AG08395 (cell line): ENCODE measurements around the gene ZBTB17.

ENCODE experiments used
- DNase-seq: peaks from one replicate; pipeline ENCODE4 v3.0.0; 2012; ENCODE audit warnings: mixed read lengths, low spot score

Gene ZBTB17

DNA sequence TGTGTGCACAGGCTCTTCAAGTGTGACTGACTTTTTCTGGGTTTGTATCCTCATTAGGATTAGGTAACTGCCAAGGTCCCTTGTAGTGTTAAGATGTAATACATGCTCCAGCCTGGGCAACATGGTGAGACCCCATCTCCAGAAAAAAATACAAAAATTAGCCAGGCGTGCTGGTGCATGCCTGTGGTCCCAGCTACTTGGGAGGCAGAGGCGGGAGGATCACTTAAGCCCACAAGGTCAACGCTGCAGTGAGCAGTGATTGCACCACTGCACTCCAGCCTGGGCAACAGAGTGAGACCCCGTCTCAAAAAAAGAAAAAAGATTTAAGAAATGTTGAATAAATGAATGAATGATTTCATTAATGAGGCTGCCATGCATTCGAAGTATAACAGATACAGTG is 15.1 kb downstream of the ZBTB17 start:
- no peak for DNase-seq

DNA sequence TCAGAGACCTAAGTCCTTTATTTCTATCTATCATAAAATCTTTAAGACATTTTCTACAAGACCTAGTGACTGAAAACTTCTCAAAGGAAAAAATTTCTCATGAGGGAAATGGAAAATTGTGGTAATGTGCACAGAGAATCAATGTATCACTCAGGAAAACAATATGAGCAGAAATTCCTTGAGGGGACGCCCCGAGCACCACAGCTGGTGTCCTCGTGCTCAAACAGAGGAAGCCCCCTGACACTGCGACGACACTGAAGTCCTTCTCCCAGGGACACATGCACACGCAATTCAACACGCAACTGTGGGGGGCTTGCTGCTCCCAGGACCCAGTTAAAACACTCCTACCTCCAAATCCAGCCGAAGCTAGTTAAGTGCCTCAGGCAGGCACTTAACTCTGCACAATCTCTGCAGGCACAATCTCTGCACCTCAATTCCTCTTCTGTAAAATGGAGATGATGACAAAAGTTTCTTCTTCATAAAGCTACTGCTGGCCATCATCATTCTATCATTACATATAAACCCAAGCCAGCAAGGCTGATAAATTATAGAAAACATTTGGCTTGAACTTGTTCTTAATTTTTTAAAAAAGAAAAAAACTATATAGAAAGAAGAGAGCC is 16.0 kb downstream of the ZBTB17 start:
- no peak for DNase-seq

DNA sequence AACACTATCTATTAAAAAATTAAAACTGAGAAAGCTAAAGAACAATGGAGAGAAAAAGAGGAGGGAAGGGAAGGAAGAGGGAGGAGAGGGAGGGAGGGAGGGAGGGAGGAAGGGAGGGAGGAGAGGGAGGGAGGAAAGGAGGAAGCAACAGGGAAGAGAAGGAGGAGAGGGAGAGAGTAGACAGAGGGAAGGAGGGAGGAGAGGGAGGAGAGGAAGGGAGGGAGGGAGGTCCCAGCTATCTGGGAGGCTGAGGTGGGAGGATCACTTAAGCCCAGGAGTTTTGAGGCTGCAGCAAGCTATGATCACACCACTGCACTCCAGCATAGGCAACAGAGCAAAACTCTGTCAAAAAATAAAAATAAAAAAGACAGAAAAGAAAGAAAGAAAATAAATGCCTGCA is 16.5 kb downstream of the ZBTB17 start:
- DNase-seq: no peak

DNA sequence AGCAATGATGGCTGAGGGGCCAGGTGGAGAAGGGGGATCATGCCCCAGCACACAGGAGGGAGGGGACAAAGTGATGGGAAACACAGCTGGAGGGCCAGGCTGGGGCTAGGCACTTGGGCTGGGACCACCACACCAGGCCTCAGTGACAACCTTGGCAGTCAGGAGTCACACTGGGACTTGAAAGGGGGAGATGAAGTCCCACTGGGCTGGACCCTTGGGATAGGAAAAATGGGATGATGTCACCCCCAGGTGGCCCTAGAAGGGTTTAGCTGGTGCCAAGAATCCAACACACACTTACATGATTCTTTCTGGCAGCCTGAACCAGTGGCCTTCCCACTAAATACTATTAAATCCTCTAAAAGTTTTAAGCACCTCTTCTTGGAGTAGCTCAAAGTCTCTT is 17.1 kb downstream of the ZBTB17 start:
- no peak for DNase-seq

DNA sequence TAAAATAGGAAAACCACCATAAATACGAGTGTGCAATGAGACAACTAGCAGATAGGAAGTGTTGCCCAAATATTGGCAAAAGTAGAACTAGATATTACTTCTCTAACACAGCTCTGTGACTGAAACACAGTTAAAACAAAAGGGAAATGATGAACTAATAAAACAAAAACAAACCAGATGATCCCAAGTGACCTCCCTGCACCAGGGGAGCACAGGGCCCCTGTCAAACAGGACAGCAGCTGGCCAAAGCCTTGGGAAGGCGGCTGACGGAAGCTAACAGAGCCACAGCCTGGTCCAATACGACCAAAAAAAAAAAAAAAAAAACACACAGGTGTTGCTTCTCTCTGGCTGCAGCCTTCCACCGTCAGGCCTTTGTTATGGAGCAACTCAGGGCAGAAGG is 17.8 kb downstream of the ZBTB17 start:
- DNase-seq: no peak

DNA sequence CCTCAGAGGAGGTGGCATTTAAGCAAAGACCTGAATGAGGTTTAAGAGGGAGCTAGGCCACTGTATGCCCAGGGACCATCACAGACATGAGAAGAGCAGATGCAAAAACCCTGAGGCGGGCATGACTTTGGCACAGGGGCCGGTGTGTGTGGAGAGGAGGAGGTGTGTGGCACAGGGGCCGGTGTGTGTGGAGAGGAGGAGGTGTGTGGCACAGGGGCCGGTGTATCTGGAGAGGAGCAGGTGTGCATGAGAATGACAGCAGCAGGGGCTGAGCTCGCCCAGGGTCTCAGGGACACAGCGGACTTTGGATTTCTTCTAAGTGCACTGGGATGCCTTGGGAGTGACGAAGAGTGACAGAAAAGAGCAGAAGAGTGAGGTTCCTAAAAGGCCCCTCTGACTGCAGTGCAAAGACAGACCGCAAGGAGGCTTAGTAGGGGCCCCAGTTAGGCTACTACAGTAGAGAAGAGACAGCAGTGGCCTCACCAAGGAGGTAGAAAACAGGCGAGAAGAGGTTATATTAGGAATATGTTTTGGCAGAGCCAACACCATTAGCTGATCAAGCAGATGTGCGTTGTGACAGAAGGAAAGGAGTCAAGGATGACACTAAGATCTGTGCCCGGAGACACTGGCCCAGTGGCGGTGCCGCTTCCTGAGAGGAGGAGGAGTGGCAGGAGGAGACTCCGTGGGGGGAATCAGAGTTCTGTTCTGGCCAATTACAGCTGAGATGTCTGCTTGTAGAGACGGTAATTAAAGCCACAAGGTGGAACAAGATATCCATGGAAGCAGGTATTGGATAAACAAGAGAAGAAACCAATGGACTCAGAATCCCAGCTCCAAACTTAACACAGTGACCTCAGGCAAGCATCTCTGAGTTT is 18.4 kb downstream of the ZBTB17 start:
- no peak for DNase-seq

DNA sequence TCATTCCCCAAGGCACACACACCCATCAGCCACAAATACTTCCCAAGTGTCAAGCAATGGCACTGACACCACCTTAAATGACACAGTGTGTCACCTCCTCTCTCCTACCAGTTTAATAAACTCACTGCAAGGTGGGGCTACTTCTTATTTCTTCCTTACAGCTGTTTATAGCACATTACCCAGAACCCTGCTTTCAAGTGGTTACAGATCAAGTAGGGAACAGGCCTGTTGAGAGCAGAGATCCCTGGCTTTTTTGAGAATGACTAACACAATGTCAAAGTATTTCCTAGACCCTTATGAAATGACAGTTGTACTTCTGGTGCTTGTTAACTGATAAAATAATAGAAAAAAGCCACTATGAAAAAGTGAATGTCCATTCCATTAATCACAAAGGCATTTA is 19.8 kb downstream of the ZBTB17 start:
- peak; percentile 50 for DNase-seq

DNA sequence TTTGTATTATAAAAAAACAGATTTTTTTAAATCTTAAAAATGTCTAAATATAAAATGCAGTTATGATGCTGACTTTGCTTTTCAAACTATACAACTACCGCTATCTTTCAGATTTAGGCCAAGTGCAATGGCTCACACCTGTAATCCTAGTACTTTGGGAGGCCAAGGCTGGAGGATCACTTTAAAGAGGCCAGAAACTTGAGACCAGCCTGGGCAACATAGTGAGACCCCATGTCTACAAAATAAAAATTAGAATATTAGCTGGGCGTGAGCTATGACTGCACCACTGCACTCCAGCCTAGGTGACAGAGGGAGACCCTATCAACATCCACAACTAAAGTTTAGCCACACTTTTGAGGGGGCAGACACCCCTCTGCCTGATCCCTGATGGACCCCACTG is 20.3 kb downstream of the ZBTB17 start:
- no peak for DNase-seq

DNA sequence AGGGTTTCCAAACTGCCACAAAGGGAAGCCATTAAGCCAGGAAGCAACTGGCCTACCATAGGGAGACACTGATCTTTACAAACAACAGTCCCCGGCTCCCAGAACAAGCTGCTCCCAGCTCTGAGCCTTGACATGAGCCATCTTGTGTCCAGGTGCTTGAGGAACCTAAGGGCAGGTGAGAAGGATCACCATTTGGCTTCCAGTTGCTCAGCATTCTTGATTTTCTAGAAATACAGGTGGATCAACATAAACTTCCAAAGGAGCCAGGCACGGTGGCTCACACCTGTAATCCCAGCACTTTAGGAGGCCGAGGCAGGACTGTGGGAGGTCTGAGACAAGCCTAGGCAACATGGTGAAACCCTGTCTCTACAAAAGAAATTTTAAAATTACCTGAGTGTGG is 21.6 kb downstream of the ZBTB17 start:
- DNase-seq: no peak

DNA sequence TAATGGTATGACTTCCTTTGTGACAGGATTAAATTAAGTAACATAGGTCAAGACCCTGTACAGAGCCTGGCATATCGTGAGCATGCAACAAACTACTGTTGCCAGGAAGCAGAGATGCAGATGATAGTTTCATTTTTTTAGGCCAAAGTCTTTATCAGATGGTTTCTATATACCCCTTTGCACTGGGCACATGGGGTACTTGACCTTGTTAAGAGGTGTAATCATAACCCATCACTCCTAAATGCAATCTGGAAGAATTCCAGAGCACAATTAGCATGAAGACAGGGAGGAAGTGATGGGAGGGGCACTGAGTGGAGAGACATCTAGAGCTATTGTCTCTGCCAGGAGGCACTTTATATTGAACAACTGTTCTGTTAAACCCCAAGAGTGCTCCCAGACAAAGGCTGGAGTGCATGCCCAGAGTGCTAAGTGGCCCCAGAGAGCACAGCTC is 22.1 kb downstream of the ZBTB17 start:
- no peak for DNase-seq

DNA sequence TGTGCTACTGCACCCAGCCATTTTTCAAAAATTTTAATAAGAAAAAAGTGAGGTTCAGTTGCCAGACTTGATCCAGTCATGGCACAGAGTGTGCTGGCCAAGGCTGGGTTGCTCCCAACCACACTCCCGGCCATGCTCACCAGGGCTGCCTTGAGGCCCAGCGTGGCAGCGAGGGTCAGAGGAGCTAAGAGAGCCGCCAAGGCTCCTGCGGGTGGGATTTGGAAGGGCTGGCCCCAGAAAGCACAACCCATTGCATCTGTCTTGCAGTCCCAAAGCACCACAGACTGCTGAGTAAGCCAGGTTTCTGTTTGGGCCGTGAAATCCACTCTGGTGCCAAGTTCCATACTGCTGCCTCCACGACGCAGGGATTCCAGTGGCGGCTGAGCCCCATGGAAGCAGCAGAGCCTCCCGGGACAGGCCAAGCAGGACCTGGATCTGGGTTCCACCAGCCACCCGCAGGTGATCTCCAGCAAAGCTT is 22.6 kb downstream of the ZBTB17 start:
- no peak for DNase-seq

DNA sequence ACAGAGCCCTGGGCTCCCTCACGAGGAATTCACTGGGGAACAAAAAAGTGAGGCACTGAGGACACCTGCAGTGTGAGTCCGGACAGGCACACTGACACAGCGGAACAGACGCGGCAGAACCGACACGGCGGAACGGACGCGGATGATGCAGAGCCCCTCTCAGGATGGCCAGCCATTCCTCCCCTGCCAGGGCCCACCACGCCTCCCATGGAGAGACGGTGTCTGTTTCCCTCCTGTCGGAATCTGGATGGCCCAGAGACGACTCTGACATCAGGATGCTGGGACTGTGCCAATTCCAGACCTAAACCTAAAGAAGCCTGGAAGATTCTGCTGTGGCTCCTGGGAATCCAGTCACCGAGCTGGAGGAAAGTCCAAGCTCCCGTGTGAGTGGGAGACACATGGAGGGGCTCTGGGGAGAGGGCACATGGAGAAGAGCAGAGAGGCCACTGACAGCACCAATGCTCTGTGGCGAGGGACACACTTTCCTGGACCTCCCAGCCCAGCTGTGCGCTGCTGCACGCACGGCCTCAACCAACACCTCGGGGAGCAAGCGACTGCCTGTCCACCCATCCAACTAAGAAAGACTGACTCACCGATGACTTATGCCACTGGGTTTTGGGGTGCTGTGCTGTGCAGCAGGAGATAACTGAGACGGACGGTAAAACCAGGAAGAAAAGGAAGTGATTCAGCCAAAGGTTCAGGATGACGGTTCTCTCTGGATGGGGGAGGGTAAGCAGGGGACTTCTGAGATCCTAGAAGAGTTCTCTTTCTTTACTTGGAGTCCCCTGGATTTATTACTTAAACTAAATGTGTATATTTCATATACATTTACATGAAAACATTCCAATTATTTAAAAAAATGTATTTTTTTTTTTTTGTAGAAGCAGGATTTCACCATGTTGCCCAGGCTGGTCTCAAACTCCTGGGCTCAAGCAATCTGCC is 23.3 kb downstream of the ZBTB17 start:
- DNase-seq: peak; percentile 77

DNA sequence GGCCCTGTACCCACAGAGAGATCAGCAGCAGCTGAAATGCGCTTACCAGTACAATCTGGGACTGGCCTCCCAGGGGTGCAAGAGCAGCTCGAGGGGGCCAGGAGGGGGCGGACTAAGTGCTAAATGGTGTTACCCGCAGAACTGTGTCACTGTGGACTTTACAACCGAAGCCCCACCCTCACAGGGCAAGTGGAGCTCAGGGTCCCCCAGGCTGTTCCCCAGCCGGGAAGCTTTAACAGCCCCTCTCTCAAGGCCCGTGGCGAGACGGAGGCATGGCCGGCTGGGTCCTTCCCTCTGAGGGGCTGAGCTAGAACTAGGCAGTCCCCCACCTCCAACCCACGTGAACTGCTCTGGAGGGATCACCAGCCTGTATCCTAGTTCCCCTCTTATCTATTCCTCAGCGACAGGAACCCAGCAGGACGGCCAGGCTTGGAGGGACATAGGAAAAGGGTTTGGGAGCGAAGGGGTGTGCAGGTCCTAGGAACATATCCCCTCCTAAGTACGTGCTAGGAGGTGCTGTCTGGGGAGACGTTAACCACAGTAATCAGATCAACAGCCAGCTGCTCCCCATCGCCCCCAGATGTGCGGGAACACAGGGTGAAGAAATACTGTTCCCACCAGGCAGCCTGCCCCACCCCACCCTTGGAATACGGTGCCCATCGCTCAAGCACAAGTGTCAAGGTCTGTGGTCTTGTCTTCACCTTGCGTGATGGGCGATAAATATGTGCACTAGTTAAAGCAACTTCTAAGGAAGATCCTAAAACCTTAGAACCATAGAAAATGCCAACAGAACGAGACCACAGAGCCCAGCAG is 24.4 kb downstream of the ZBTB17 start:
- no peak for DNase-seq

DNA sequence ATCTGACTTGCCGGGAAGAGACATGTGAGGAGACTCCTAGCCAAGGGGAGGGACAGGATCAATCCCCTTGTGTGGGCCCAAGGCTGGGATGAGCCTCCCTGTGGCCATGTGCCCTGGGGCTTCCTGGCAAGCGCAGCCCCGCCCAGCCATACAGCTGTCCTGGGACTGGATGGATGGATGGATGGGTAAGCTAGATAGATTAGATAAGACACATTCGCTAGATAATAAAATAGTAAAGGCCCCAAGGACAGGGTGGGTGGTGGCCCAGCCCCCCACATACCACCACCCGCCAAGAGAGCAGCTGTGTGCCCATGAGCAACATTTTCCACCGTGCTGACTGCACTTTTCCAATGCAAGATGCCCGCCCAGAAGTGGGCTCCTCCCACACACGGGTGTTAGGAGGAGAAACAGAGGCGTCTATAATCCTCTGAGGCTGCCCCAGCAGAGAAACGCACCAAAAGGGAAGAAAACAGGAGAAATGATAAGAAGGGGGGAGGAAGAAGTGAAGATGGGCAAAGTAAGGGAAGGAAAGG is 25.1 kb downstream of the ZBTB17 start:
- peak; percentile 65 for DNase-seq

DNA sequence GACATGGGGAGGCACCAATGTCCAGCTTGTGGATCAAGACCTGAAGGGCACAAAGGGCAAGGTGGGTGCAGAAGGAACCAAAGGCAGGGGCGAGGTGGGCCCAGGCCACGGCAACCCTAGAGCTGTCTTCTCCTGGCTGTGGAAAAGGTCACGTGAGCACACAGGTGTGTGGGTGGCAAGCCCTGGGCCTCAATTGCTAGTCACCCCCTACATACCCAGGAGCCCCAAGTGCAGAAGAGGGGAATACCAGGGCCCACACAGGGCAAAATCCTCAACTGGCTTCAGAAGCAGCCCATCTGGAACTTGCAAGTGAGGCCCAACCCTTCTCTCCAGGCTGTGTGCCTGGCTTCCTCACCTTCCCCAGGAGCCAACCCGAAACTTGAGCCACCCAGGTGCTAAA is 25.6 kb downstream of the ZBTB17 start:
- DNase-seq: no peak

DNA sequence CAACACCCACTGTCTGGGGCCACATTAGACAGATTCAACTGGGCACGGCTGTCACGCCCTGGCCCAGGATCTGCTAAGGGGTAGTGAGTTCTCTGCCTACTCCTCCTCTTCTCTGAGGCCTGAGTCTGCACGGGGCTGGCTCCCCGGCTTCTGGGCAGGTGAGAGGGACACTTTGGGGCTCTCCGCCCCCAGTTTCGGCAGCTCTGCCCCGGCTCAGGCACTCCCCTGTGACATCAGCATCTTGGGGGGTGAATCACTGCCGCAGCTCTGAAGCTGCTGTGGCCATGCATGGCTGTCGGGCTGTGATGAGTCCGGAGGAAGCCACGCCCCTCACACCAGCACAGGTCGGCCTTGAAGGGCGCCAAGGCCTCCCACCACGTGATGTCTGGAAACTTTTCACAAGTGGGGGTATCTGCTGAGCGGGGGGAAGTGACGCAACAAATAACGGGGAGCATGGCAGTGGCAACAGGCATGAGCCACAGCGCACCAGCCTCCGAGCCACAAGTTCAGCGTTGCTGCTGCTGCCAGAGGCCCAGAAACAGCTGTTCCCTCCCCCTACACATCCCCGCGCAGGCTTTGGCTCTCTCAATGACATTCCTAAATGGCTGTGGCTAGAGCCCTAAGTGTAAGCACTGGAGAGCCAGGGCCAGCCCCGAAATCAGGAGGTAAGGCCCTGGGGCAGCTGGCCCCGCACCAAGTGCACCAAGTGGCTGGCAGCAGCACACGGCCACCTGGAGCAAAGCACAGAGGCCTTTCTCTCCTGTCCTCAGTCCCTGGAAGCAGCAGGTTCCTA is 26.3 kb downstream of the ZBTB17 start:
- peak; percentile 96 for DNase-seq

DNA sequence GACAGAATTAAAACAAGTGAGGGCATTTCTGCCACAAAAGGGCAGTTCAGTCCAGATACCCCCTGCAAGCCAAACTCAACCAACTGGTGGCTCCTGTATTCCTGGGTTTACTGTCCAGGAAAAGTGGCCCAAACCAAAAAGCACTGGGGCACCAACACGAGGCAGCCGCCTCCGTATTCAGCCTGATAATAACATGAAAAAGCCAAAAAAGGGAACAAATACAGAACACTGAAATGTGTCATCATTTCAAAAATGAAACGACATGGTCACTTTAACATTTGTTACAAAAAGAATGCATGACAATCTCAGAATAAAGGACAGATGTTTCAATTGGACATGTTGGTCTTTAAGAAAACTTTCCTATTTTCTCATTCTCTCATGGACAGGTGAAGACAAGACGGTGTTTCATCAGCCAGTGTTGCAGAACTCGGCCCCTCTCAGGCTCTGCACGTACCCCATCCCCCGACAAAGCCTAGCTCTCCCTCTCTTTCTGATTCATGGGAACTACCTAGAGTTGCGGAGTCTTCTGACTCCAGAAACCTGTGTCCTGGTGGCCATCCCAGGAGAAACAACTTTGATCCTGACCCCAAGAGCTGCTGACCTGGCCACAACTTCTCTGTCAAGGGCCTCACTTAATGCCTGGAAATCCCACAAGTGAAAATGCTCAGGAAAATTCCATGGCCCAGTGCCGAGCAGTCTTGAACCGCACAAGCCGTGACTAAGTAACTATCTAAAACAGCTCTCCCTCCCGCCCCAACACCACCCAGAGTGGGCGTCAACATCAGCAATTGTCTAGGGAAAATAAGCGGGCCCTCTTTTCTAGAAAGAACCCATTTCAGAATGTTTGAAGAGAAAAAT is 27.1 kb downstream of the ZBTB17 start:
- peak; percentile 93 for DNase-seq

DNA sequence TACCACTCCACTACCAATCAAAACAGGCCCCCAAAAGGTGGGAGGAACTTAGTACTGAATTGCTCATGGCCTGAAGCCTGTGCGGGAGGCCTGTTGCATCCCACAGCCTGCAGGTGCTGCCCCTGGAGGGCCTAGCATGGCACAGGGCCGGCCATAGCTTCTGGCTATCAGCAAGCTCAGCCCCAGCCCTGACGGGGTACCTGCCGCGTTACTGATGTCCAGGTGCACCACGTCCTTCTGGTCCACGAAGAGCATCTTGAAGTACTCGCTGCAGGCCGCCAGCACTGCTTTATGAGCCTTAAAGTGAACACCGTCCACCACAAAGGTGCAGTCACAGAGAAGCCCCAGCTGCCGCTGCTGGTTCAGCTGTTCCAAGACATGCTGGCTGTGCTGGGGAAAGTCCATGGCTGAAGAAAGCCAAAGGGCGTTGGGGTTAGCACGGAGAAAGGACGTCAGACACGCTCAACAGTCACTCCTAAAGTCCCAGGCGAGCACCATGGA is 27.8 kb downstream of the ZBTB17 start:
- no peak for DNase-seq

DNA sequence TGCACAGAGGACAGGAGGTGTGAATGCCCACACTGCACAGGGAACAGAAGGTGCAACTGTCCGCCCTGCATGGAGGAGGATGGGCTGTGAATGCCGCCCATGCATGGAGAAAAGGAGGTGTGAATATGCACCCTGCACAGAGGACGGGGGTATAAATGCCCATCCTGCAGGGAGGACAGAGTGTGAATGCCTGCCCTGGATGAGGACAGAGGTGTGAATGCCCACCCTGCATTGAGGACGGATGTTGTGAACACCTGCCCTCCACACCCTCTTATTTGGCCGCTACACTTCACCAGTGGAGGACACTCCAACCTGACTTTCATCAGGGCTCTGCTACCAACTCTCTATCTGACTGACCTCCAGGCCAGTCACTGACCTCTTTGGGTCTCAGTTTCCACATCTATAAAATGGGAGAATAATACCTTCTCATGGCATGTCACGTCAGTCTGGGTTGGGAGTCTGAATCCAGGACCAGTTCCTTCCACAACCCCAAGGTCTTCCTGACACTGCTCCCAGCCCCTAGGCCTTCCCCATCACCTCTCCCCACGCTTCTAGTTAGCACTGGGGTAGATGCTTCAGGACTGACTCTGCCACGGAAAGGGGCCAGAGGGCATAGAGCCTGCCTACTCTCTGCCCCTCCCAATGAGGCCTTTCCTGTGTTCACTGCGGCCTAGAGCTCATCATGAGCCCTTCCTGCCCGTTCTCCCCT is 28.4 kb downstream of the ZBTB17 start:
- no peak for DNase-seq
